HG02610 (cell line): ENCODE data around the gene ATP6V0D1.

Source experiments
- ATAC-seq: cut with Tn5 transposase; IDR thresholded peaks from one replicate; pipeline ENCODE4 v1.9.1; 2021; ENCODE audit warnings: mild to moderate bottlenecking, moderate library complexity; ENCODE audit not compliant: unreplicated experiment

Gene ATP6V0D1

DNA sequence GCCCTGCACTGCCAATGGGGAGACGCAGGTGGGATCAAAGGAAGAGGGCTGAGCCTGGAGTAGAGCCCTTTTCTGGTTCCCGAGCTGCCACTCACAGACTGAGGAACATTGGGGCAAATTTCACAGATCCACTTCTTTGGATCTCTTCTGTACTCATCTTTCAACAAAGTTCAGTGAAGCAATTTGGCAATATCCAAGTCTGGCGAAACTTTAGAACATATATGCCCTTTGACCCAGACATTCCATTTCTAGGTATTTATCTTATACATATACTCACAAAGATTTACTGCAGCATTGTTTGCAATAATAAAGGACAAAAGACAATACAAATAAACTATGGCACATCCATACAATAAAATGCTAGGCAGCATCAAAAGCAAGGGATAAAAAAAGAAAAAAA is 69.6 kb downstream of the ATP6V0D1 start:
- no peak for ATAC-seq

DNA sequence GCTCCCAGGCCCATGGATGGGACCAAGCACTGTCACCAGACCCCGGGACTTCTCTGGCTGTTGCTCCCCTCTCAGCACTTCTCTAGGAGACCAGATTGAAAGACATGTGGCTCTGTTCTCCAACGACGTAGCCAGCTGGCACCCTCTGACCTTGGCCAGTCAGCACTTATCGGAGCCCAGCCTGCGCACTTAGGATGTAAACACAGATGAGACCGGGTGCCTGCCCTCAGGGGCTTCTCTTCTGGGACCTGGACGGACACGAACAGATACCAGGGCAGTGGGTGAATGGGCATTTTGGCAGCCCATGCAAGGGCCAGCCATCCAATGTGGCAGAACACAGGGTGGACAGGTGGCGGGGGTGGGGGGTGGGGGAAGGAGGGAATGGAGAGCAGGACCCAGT is 71.3 kb downstream of the ATP6V0D1 start:
- ATAC-seq = no peak

DNA sequence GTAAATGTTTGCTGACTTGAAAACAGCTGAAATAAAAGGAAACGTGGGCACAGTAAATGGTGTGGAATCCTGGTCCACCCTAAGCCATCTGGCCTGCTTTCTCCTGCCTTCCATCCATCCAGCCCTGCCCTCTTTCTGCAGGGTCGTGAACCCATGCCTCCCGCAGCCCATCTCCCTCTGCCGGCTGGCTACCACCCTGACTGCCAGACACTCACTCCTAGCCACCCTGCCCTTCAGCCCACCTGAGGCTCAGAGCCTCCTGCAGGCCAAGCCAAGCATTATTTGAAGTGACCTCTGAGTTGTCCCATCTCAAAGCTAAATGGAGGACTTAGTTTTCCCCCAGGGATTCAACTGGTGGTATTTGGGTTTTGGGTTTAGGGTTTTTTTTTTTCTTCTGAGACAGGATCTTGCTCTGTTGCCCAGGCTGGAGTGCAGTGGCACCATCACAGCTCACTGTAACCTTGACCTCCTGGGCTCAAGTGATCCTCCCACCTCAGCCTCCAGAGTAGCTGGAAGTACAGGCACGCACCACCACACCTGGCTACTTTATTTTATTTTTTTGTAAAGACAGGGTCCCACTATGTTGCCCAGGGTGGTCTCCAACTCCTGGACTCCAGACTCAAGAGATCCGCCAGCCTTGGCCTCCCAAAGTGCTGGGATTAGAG is 73.0 kb downstream of the ATP6V0D1 start:
- no peak for ATAC-seq

DNA sequence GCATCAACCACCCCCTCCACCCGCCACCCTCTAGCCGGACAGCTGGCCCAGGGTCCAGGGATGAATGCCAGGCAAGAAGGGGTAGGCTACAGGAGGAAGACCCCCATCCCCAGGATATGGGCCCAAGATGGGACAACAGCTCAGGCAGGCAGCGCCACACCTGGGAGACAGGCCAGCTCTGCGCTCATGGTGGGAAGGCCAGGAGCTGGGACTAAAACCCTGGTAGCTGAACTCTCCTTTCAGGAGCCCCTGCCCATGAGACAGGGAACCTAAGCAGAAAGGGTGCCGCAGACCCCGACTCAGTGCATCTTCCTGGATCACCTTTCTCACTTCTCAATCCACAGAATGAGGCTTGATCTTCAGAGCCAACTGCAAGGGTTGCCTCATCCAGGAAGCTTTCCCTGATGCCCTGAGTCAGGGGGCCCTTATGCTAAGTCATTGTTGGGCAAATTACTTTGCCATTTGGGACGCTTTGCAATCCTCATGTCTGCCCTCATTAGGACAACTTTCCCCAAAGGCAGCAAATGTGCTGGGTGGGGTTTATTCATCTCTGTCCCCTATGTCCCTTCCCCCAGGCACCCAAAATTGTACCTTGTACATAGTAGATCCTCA is 73.7 kb downstream of the ATP6V0D1 start:
- ATAC-seq = no peak

DNA sequence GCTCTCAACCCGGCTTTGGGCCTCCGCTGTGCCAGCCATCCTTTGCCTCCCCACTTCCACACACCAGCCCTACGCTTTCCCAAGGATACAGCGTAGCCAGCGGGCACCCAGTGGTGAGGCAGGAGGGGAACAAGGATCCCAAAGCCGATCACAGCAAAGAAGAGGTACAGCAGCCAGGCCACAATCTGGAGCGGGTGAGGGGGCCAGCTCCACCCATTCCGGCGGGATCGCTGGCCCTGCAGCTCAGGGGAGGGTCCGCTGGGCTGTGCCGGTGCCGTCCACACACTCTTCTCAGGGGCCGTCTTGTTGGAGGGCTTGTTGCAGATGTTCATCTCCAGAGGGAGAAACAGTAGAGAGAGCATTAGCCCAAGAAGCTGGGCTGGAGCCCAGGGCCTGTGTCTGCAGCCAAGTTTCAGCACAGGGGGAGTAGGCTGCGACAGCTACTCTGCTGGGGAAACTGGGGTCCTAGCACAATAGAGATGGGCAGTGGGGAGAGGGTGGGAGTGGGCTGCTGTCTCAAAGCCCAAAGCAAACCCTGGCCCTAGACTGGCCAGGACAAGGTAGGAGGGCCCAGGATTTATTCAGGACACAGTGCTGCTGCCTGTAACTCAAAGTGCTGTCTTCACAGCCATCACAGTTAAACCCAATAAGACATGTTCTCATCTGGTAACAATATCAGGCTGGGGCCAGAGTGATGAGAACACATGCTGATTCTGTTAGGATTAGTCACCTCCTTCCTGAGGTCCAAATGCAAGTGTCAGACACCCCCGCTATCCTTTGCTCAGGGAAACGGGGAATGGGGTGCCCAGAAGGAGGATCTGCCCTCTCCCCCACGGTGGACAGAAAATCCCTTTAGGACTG is 74.6 kb downstream of the ATP6V0D1 start:
- ATAC-seq = no peak

DNA sequence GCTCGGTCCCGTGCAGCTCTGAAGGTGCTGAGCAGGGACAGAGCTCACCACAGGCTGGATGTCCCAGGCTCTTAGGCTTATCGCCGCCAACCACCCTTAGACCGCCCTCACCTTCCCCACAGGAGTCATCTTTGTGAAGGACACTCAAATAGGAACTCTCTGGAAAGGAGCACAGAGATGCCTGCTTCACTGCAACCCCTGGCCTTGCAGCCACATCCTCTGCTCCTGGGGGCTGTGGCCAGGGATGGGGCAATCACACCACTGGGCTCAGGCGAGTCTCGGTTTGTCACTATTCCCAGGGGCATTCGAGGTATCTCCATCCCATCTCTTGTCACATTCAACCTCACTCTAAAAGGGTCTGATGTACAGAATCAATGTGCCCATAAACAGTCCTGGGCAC is 75.6 kb downstream of the ATP6V0D1 start:
- no peak for ATAC-seq

DNA sequence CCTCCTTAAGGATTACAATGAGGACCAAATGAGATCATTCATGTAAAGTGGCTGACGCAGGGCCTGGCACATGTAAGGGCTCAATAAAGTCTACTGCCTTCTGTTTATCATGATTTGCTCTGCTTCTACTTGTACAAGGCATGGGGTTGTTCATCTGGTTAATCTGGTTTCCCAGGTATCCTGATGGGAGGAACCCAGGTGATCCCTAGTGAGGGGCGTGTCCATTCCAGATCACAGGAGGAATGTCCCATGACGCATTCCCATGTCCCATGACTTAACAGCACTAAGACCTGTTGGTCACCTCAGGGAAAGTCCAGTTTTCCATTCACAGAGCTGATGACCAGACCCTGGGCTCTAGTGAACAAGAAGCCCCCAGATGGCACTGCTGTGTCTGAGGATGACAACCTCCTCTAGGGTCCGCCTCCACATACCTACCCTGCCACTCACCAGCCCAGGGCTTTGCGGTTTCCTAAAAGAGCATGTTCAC is 76.2 kb downstream of the ATP6V0D1 start:
- no peak for ATAC-seq

DNA sequence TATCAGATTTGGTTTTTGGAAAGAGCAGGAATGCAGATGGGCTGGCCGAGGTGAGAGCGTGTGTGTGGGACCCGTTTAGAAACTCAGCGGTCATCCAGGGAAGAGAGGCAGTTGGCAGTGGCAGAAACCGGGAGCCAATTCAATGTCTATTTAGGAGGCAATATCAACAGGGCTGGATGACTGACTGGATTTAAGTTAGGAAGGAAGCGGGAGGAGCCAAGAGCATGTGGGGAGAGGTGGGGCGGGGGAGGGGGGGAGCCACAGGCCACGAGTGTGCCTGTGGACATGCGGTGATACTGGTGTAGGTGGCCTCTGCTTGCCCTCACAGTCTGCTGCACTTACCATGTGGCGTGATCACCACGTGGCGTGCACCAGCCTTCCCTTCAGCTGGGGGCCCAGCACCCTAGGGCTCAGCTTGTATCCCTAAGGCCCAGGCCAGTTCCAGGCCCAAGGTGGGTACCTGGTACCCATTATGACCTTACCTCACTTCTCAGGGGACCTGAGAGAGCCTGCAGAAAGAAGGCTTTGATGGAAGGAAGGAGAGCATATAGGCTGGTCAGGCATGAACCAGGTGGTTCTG is 76.9 kb downstream of the ATP6V0D1 start:
- no peak for ATAC-seq

DNA sequence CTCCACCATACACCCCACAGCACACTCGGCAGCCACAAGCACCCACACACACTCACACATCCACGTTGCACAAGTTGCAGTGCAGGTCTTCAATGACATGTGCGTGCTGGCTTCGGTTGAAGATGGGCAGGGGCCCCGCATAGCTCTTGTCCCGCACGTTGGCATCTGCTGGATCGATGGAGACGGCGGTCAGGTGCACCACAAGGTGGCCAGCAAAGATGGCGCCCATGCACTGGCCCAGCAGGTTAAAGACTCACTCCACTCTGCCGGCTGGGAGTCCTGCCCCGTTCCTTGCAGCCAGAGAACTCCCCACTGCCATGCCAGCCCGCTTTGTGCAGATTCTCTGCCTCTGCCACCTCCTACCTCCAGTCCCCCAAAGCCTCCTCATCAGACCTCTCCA is 80.1 kb downstream of the ATP6V0D1 start:
- no peak for ATAC-seq

DNA sequence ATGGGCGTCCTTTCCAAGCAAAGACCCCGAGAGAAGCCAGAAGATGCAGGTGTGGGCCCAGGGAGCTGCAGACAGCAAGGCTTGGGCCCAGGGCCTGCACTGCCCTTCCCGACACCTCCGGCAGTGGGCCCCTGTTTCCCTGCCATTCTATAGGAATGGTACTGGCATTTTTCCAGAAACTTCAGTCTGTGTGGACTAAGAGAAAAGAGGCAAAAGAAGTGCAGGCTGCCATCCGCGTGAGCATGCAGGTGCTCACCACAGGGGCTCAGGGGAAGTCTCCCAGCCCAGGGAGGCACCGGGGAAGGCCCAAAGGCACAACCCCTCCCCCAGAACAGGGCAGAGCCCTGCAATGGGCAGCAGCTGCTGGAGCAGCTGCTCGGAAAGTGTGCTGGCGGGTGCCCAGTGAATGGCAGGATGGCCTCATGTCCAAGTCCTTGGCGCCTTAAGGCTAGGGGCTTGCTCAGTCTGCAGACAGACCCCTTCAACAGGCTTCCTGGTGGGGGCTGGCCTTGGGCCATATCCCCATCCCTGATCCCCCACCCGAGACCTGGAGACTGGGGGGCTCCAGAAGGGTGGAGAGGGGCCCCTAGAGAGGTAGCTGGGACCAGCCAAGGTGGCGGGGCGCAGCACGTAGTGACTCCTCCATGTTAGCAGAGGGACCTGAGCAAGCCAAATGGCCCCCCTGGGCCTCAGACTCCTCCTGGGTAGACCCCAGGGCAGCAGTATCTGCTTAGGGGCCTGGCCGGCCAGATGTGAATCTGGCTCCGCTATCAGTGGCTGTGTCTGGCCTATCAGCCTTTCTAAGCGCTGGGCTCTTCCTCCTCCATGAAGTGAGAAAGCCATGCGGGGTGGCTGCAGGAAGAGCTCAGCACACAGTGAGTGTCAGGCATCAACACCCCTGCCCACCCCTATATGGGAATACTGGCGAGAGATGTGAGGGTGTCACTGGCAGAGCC is 80.9 kb downstream of the ATP6V0D1 start:
- no peak for ATAC-seq

DNA sequence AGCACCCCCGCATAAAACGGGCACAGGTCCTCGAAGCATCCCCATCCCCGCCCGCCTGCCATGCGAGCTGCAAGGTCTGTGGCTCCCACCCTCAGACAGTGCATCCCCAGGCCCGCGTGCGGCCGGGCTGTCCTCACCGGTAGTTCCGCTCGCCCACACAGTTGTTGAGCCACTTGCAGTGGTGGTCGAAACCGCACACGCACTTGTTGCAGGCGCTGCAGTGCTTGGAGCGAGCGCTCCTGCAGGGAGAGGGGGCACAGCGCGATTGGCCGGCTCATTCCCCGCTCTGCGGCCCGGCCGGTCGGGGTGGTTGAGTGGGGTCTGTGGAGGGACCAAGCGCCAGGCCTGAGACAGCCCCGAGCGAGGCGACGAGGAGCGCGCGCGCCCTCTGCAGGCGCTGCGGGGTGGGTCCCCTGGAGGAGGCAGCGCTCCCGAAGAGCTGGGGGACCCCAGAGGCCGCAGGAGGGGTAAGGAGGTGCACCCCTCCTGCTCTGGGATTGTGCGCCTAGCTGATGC is 81.7 kb downstream of the ATP6V0D1 start:
- ATAC-seq = no peak

DNA sequence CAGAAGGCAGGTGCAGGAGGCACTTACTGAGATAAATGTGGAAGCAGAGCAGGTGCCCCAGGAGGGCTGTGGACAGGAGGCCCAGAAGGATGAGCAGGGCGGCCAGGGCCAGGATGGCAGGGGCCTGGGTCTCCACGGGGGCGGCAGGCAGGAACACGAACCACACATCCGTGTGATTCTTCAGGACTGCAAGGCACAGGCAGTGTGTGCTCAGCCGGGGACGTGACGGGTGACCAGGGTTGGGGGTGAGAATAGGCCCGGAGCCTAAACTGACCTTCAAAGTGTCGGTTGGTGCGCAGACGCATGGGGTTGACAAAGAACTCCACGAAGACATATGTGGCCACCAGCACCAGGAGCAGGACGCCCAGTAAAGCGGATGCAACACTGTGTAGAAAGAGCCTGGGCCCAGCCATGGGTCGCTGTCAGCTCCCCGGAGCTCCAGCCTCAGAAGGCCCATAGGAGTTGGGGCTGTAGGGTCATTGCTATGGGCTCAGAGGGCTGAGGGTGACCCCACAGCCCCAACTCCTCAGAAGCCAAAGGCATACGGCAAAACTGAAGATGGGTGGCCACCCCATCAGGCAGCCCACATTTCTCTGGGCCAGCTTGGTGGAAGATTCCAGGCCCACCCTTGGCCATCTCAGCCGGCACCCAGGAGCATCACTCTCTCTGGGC is 82.3 kb downstream of the ATP6V0D1 start:
- no peak for ATAC-seq

DNA sequence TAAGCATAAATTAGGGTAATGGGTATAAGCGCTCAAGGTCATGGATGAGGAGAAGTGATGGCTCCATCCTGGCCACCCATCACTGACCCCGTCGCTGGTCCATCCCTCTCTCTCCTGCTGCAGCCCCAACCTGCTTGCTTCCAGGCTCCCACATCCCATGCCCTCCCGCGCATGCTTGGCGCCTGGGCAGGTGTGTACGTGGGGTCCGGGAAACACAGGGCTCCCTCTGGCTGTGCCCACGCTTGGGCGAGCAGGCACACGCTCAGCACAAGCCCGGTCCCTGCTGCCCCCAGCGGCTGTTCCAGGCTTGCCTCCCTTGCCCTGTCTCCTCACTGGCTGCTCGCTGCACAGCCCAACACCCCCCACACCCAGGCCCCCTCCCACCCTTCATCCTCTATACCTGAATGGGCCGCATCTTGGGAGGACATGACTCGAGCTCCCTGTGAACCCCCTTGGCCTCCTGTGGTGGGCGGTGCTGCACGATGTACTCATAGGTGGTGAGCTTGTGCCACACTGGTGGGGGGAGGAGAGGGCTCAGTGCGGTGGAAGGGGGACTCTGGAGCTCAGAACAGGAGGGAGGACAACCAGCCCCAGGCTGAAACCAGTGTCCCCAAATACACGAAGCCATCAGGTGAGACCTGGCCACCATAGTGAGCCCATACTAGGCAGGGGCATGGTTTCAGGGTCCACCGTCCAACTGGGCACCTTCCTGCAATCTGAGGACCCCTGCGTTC is 83.0 kb downstream of the ATP6V0D1 start:
- no peak for ATAC-seq

DNA sequence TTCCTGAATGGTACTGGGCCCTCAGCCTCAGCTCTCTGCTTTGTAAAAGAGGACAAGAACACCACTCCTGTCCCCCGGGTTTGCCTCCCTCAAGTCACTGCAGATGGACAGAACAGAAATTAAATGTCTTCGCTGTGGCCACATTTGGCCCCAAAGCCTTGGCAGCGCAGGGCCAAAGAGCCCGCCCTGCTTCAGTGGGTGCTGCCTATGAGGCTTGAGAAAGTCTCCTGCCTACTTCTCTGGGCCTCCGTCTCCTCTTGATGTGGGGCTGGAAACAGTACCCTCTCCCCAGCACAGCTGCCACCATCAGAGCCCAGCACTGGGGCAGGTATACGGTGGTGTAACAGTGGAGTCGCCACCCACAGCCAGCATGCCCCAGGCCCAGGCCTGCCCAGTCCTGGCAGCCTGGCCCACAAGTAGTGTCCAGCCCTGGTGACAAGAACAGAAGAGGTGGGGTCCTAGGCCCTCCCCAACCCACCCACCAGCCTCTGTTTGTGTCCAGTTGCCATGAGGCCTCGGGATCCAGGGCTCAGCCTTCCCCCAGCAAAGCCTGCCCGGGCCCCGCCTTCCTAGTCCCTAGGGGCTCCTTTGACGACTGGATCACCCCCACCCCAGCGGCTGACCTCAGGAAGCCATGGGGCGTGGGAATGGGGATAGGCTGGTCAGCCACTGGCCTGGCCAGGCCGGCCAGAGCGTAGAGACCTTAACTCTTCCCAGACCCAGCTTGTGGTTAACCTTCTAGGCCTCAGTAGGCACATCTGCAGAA is 83.7 kb downstream of the ATP6V0D1 start:
- ATAC-seq = no peak

DNA sequence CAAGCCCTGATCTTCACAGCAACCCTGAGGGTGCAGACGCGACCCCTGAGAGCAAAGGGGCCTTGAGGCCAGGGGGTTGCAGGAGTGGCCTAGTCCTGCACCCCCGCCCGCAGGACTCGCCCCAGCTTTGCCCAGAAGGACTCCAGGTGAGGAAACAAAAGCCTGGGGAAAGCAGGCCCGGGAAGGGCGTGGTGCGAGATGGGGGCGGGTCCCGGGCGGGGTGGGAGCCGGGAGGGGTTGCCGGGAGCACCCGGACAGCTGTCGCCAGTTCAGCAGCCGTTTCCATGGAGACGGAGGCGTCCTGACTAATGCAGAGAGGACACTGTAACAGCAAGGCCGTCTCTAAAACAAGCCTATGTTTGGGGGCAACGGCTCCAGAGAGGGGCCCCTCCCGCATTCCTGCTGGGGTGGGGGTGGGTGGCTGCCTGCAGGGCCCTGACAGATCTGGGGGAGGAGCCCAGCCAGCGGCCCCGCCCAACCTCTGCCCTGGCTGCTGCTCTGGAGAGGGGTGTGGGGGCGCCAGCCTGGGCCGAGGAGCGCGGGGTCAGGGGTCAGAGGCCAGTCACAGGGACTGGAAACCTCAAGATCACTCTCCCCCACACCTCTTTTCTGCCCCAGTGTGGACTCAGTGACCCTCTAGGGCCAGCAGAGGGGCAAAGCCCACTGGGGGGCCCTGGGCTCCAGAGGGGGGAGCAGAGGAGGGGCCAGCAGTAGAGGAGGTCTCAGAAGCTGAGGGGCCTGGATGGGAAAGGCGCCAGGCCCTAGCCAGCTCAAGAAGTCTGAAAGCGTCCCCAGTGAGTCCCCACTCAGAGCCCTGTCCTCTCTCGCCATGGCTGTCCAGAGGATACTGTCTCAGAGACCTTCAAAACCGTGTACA is 84.6 kb downstream of the ATP6V0D1 start:
- ATAC-seq = no peak

DNA sequence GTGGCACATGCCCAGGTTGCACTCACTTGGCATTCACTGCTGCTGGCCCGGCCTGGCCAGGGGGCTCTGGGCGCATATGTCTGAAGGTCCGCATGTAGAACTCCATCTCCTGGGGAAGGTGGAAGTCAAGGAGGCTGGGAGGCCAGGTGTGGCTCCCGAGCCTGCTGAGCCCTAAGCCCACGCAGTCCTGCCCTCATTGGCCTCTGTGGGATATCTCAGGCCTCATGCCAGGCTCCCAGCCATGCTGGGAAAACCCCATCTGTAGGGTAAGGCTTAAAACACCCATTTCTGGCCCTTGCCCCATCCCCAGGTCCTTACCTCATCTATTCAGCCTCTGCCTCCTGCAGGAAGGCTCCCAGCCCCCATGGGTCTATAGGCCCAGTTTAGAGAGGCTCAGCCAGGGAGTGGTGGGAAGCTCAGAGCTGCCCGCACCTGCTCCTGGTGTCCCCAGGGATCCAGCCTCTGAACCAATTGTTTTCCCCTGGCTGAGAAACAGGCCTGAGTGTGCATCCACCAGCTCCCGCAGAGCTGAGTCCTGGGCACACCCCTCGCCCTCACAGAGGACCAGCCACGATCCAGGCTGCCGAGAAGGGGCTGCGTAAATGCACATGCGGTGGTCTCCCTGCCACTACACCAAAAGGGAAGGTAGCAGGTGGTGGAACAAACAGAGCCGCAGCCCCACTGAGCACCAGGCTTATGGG is 85.3 kb downstream of the ATP6V0D1 start:
- ATAC-seq = no peak

DNA sequence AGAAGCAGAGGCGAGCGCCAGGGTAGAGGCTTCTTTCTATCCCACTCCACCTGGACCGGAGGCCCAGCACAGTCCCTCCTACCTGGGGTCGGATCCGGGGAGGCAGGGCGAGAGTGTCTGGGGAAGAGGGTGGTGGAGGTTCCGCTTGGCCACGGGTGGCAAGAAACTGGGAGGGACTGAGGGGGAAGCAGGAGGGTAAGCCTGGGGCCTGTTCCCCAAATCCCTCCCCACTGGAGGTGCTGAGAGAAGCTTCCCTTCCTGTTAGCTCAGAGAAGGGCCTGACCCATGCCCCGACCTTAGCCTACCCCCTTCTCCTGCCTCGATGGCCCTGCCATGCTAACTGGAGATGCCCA is 85.9 kb downstream of the ATP6V0D1 start:
- no peak for ATAC-seq
